ENCODE measurements around the gene MPC1L.
A peak's percentile ranks its signal among the peaks of the same experiment; 100 is the strongest.

Gene MPC1L

GRCh38 chrX:40651620-40652223, 28.5 kb downstream of the MPC1L start:
- FAIRE-seq: peak; percentile 84
- peak; percentile 56 for TF ChIP-seq CTCF (IDR thresholded peaks at IDR 0.05; ENCODE audit: insufficient read depth, missing control alignments)
- DNase-seq (ENCODE audit: insufficient read length, low spot score): no peak

- DNase-seq (ENCODE audit: insufficient read length, low spot score): no peak
- FAIRE-seq: no peak
- no peak for TF ChIP-seq CTCF (IDR thresholded peaks at IDR 0.05; ENCODE audit: insufficient read depth, missing control alignments)
Observed at GRCh38 chrX:40652664-40653063, 29.4 kb downstream of the MPC1L start.

- no peak for TF ChIP-seq CTCF (IDR thresholded peaks at IDR 0.05; ENCODE audit: insufficient read depth, missing control alignments)
- FAIRE-seq (no peak), DNase-seq (ENCODE audit: insufficient read length, low spot score) (no peak)
Observed at GRCh38 chrX:40653535-40653934, 30.3 kb downstream of the MPC1L start.

- DNase-seq (ENCODE audit: insufficient read length, low spot score) (no peak), FAIRE-seq (no peak)
- no peak for TF ChIP-seq CTCF (IDR thresholded peaks at IDR 0.05; ENCODE audit: insufficient read depth, missing control alignments)
Observed at GRCh38 chrX:40660381-40660780, 37.2 kb downstream of the MPC1L start.

- no peak for TF ChIP-seq CTCF (IDR thresholded peaks at IDR 0.05; ENCODE audit: insufficient read depth, missing control alignments)
- FAIRE-seq (no peak), DNase-seq (ENCODE audit: insufficient read length, low spot score) (no peak)
Observed at GRCh38 chrX:40661489-40661888, 38.3 kb downstream of the MPC1L start.

GRCh38 chrX:40663078-40663740, 40.0 kb downstream of the MPC1L start:
- TF ChIP-seq CTCF (IDR thresholded peaks at IDR 0.05; ENCODE audit: insufficient read depth, missing control alignments): no peak
- DNase-seq (ENCODE audit: insufficient read length, low spot score) (no peak), FAIRE-seq (no peak)

Data from D721Med (cell line).